Cardiac ventricle fibroblast (primary cell): ENCODE measurements around the gene ZNF512. TPM values are rescaled to one million over a fixed set of nuclear protein-coding genes. Genes with fewer than 3 reads are reported as not detected.

Source experiments
- total RNA-seq: library from RNA; depleted of rRNA; stranded (reverse); fragments of >200 nt; gene quantifications from 2 replicates; pipeline ENCODE4 v1.2.3, GENCODE V29; 2015

ZNF512 gene, protein sequence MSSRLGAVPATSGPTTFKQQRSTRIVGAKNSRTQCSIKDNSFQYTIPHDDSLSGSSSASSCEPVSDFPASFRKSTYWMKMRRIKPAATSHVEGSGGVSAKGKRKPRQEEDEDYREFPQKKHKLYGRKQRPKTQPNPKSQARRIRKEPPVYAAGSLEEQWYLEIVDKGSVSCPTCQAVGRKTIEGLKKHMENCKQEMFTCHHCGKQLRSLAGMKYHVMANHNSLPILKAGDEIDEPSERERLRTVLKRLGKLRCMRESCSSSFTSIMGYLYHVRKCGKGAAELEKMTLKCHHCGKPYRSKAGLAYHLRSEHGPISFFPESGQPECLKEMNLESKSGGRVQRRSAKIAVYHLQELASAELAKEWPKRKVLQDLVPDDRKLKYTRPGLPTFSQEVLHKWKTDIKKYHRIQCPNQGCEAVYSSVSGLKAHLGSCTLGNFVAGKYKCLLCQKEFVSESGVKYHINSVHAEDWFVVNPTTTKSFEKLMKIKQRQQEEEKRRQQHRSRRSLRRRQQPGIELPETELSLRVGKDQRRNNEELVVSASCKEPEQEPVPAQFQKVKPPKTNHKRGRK
- total RNA-seq = 9.9 and 29.8 TPM in 2 replicates

DNA sequence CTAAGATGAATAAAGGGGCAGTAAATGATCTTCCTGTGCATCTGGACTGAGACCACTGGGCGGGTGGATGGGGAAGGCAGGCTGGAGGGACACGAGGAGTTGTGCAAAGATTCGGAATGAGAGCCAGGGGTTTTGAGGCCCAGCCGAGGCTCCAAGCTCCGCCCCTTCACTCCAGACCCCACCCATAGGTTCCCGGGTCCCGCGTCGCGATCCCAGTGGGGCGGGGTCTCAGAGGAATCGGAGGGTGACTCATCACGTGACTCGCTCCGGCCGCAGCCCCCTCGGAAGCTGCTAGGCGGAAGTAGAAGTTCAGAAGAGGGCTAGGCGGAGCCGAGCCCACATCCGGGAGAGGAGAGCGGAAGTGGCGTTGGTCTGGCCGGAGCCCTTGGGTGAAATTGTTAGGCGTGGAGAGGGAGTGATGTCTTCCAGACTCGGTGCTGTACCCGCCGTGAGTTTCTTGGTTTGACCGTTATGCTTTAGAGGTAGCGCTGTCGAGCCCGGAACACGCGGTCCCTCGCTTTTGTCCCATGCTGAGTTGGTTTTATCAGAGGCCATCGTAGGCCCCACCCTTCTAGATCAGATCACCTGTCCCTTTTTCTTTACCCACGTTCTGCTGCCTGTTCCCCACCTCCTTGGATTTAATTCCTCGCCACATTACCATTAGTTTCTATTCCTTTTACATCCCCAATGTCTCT lies at the start of gene ZNF512:
Gene ZNF512 (plus strand): TSS at position 348 of the 695 bp plus-strand sequence. CDS start 71 bp downstream, at position 419.

DNA sequence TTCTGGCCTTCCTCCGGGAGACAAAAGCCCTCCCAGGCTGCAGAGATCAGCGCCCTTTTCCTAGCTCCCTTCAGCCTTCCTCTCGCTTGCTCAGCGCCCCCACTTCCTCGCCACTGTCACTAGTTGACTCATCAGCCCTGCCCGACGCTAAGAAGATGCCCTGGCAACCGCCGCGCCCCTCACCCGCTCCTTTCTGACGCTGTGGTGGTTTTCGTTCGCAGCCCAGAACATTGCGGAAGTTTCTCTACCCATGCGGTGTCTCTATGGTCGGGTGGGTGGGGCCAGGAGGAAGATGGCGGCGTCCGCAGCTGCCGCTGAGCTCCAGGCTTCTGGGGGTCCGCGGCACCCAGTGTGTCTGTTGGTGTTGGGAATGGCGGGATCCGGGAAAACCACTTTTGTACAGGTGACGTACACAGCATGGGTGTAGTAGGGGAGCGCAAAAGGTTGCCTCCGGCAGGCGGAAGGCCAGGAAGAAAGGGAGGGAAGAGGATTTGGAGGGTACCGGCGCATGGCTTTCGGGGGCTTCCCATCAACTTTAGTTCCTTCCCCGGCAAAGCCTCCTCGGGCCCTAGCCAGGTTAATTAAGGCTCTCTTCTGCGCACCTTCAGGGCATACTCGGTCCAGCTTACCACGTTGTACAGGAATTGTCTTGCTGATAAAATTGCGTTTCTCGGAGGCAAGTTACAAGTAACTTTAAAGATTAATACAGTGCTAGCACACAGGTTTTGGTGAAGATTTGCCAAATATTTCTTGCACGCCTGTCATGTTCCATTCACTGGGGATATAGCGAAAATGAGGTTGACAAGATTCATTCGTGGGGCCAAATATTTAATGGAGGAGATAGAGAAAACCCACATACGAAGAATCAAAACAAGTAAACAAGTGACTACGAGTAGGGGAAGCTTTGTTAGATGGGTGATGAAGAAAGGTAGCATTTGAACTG lies 46.2 kb downstream of the ZNF512 start, which contains the start of the genes CCDC121 and GPN1:
Gene CCDC121 (minus strand): TSS at position 246 of the 943 bp plus-strand sequence. CDS start 1,213 bp downstream, outside the sequence.
Gene GPN1 (plus strand): TSS at position 284 of the 943 bp plus-strand sequence. CDS start 9 bp downstream, at position 293.

GRCh38 chr2:27663285-27664153 lies 80.7 kb downstream of the ZNF512 start, which contains the start of the genes SLC4A1AP and SUPT7L:
TSS of gene SLC4A1AP (plus strand) at chr2:27663889. CDS start at chr2:27663915, 26 bp downstream.
TSS of gene SUPT7L (minus strand) at chr2:27663614. CDS start at chr2:27662192, 1,422 bp downstream.

Other genes with a start within 250 kb of the ZNF512 start
- 23.2 and 28.6 TPM in 2 replicates for gene GTF3C2, start 226.3 kb upstream of the ZNF512 start, total RNA-seq
- 28.6 and 35.0 TPM in 2 replicates for gene EIF2B4, start 212.7 kb upstream of the ZNF512 start, total RNA-seq
- 87.7 and 96.2 TPM in 2 replicates for gene SNX17, start 212.4 kb upstream of the ZNF512 start, total RNA-seq
- gene ZNF513, start 202.3 kb upstream of the ZNF512 start, total RNA-seq = 3.0 and 5.4 TPM in 2 replicates
- gene PPM1G, start 173.5 kb upstream of the ZNF512 start, total RNA-seq = 51.3 and 53.0 TPM in 2 replicates
- 74.3 and 82.3 TPM in 2 replicates for gene NRBP1, start 154.4 kb upstream of the ZNF512 start, total RNA-seq
- not detected in 2 replicates for gene KRTCAP3, start 140.7 kb upstream of the ZNF512 start, total RNA-seq
- gene IFT172, start 93.3 kb upstream of the ZNF512 start, total RNA-seq = 10.6 and 21.5 TPM in 2 replicates
- 30.8 and 42.8 TPM in 2 replicates for gene FNDC4, start 87.8 kb upstream of the ZNF512 start, total RNA-seq
- gene GCKR, start 86.2 kb upstream of the ZNF512 start, total RNA-seq = 0.34 and 0.44 TPM in 2 replicates
- gene CCDC121, start 46.0 kb downstream of the ZNF512 start, total RNA-seq = 1.7 and 2.5 TPM in 2 replicates
- gene GPN1, start 46.0 kb downstream of the ZNF512 start, total RNA-seq = 14.7 and 17.6 TPM in 2 replicates
- 10.0 and 12.2 TPM in 2 replicates for gene SUPT7L, start 80.6 kb downstream of the ZNF512 start, total RNA-seq
- 11.2 and 12.2 TPM in 2 replicates for gene SLC4A1AP, start 80.8 kb downstream of the ZNF512 start, total RNA-seq
- gene MRPL33, start 188.7 kb downstream of the ZNF512 start, total RNA-seq = 98.1 and 106 TPM in 2 replicates